Fibroblast of the aortic adventitia (primary cell): ENCODE results near the gene ATP9B. TPM values are rescaled to one million over a fixed set of nuclear protein-coding genes. Genes with fewer than 3 reads are reported as not detected.

Experiments
- DNase-seq: peaks from one replicate; pipeline ENCODE4 v3.0.0-alpha.2; 2010; ENCODE audit warnings: low read depth
- H3K4me3 ChIP-seq: 2 replicates; pipeline ENCODE4 v1.5.1; 2011; ENCODE audit warnings: low read depth, mild to moderate bottlenecking, control low read depth, low read length, moderate library complexity
- total RNA-seq: library from RNA; depleted of rRNA; stranded (reverse); fragments of >200 nt; gene quantifications from 2 replicates; pipeline ENCODE4 v1.2.3, GENCODE V29; 2012; ENCODE audit warnings: low replicate concordance
- TF ChIP-seq, protein P1 (sequence below): IDR thresholded peaks from 2 replicates; pipeline ENCODE4 v1.5.1; 2011; ENCODE audit warnings: mild to moderate bottlenecking, low read length, control low read depth, inconsistent platforms; ENCODE audit not compliant: insufficient read depth

Gene ATP9B
- total RNA-seq, 1 donor: 22.0 TPM

GRCh38 chr18:79107886-79108285, 38.7 kb downstream of the ATP9B start:
- TF ChIP-seq, protein P1, sequence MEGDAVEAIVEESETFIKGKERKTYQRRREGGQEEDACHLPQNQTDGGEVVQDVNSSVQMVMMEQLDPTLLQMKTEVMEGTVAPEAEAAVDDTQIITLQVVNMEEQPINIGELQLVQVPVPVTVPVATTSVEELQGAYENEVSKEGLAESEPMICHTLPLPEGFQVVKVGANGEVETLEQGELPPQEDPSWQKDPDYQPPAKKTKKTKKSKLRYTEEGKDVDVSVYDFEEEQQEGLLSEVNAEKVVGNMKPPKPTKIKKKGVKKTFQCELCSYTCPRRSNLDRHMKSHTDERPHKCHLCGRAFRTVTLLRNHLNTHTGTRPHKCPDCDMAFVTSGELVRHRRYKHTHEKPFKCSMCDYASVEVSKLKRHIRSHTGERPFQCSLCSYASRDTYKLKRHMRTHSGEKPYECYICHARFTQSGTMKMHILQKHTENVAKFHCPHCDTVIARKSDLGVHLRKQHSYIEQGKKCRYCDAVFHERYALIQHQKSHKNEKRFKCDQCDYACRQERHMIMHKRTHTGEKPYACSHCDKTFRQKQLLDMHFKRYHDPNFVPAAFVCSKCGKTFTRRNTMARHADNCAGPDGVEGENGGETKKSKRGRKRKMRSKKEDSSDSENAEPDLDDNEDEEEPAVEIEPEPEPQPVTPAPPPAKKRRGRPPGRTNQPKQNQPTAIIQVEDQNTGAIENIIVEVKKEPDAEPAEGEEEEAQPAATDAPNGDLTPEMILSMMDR: no peak
- no peak for DNase-seq
- H3K4me3 ChIP-seq: no peak overlapping the region

GRCh38 chr18:79108549-79109215, 39.5 kb downstream of the ATP9B start:
- no peak overlapping the region for H3K4me3 ChIP-seq
- TF ChIP-seq, protein P1: no peak
- DNase-seq: no peak

DNA sequence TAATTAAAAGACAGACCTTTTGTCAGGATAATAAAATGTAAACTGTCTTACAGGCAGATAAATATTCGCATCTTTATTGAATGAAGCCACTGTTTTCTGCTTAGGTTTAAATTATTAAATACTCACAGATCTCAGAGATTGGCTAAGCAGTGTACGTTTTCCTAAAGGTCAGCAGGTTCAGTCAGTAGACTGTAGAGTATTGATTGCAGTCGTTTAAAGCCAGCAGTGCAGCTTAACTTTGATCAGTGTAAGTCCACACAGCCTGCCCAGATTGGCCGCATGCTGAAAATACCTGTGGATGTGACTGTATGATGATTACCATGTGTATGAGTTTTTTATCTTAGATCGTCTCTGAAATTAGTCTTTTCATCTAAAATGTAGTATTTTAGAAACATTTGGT, 42.3 kb downstream of the ATP9B start:
- no peak for DNase-seq
- TF ChIP-seq, protein P1: no peak
- H3K4me3 ChIP-seq: no peak overlapping the region

DNA sequence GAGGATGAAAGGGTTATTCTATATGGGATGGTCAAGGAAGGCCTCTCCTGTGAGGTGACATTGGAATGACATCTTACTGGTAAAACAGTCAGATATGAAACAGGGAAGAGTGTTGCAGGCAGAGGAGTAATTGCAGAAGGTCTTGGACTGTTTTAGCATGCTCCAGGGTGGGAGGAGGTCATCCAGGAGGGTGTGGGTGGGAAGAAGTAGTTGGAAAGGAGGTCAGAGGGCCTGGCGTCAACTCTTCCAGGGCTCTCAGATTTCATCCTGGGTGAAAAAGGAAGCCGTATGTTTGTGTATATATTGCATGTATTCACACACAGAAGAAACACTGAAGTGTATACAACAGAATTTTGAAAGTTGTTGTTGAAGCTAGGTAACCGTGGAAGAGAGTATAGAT, 48.2 kb downstream of the ATP9B start:
- no peak overlapping the region for H3K4me3 ChIP-seq
- peak; percentile 27 for DNase-seq
- TF ChIP-seq, protein P1: no peak

DNA sequence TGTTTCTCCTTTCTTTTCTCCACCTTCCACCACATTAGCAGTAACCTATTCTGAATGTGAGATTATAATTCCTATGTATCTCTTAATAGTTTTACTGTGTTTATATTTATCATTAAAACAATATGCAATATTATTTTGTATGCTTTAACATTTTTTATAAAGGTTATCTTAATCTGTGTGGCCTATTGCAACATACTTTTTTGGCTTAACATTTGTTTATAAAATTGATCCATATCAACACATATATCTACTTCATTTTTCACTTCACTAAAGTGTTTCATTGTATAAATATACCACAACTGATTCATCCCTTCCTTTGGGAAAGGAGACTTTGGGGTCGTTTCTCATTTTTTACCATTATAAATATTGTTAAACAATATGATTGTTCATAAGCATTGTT, 48.6 kb downstream of the ATP9B start:
- TF ChIP-seq, protein P1: no peak
- H3K4me3 ChIP-seq: no peak overlapping the region
- DNase-seq: no peak

- TF ChIP-seq, protein P1: no peak
- no peak overlapping the region for H3K4me3 ChIP-seq
- no peak for DNase-seq
These were observed 49.6 kb downstream of the ATP9B start for GRCh38 chr18:79118797-79119196.
